ENCODE measurements around the gene TMEM225B. TPM values are rescaled to one million over a fixed set of nuclear protein-coding genes. Genes with fewer than 3 reads are reported as not detected.

The TMEM225B gene, protein sequence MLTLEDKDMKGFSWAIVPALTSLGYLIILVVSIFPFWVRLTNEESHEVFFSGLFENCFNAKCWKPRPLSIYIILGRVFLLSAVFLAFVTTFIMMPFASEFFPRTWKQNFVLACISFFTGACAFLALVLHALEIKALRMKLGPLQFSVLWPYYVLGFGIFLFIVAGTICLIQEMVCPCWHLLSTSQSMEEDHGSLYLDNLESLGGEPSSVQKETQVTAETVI
- total RNA-seq (2022; extraction: Qiagen RNA extraction) = 0.89 to 1.3 TPM (median 1.1 TPM) in 5 replicates

DNA sequence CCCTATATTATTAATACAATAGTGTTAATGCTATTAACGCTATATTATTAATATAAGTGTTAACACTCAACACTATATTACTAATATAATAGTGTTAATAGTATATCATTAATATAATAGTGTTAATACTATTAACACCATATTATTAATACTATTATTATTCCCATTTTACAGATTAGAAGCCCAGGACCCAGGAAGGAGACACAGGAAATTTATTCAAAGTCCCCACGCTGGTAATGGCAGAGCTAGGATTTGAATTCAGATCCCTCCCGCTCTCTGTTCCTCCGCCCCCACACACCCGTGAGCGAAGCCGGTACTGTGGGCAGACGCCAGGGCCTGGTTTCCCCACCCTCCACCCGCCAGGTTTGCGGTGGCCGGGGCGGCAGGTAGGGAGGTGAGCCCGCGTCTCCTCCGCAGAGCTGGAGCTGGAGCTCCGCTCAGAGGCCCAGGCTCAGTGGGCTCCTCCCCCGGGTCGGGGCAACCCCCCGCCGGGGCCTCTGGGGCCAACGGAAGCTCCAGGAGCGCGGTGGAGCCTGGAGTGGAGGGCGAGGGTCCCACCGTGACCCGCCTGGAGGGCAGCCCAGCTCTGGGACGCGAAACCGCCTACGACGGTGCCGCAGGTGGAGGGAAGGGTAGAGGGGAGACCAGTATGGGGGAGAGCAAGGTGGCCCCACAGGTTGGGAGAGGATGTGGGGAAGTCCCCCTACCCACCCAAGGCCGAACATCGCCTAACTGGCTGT, at the start of gene TMEM225B:
Gene TMEM225B (plus strand): TSS at position 506 of the 740 bp plus-strand sequence. CDS start 6,122 bp downstream, outside the sequence.

GRCh38 chr7:99551767-99552463, 46.2 kb upstream of the TMEM225B start, which contains the start of gene FAM200A:
FAM200A (minus strand) TSS chr7:99552114; CDS start chr7:99548407, 3,707 bp downstream.

GRCh38 chr7:99558306-99559174, 39.5 kb upstream of the TMEM225B start, which contains the start of gene ZNF655:
ZNF655 (plus strand) TSS chr7:99558642; CDS start chr7:99560560, 1,918 bp downstream.

GRCh38 chr7:99616359-99617191, 18.5 kb downstream of the TMEM225B start, which contains the start of gene ZSCAN25:
ZSCAN25 (plus strand) TSS chr7:99616946; CDS start chr7:99619607, 2,661 bp downstream.

Other genes with a start within 250 kb of the TMEM225B start
- 263 to 311 TPM (median 280 TPM) in 5 replicates for gene ARPC1B, start 223.5 kb upstream of the TMEM225B start, total RNA-seq (2022; extraction: Qiagen RNA extraction)
- 171 to 212 TPM (median 180 TPM) in 5 replicates for gene PDAP1, start 189.7 kb upstream of the TMEM225B start, total RNA-seq (2022; extraction: Qiagen RNA extraction)
- 117 to 155 TPM (median 139 TPM) in 5 replicates for gene BUD31, start 189.3 kb upstream of the TMEM225B start, total RNA-seq (2022; extraction: Qiagen RNA extraction)
- 5.8 to 9.9 TPM (median 6.9 TPM) in 5 replicates for gene PTCD1, start 159.5 kb upstream of the TMEM225B start, total RNA-seq (2022; extraction: Qiagen RNA extraction)
- 36.8 to 42.9 TPM (median 39.4 TPM) in 5 replicates for gene CPSF4, start 159.3 kb upstream of the TMEM225B start, total RNA-seq (2022; extraction: Qiagen RNA extraction)
- 888 to 1,049 TPM (median 936 TPM) in 5 replicates for gene ATP5MF, start 132.1 kb upstream of the TMEM225B start, total RNA-seq (2022; extraction: Qiagen RNA extraction)
- 6.1 to 9.6 TPM (median 7.3 TPM) in 5 replicates for gene ZNF789, start 125.4 kb upstream of the TMEM225B start, total RNA-seq (2022; extraction: Qiagen RNA extraction)
- 15.7 to 18.2 TPM (median 17.3 TPM) in 5 replicates for gene ZNF394, start 98.0 kb upstream of the TMEM225B start, total RNA-seq (2022; extraction: Qiagen RNA extraction)
- gene ZKSCAN5, start 93.6 kb upstream of the TMEM225B start, total RNA-seq (2022; extraction: Qiagen RNA extraction) = 8.7 to 11.6 TPM (median 9.7 TPM) in 5 replicates
- 6.0 to 6.8 TPM (median 6.2 TPM) in 5 replicates for gene FAM200A, start 46.2 kb upstream of the TMEM225B start, total RNA-seq (2022; extraction: Qiagen RNA extraction)
- gene ZNF655, start 39.6 kb upstream of the TMEM225B start, total RNA-seq (2022; extraction: Qiagen RNA extraction) = 53.6 to 57.4 TPM (median 54.1 TPM) in 5 replicates
- 8.2 to 10.5 TPM (median 10.0 TPM) in 5 replicates for gene ZSCAN25, start 18.7 kb downstream of the TMEM225B start, total RNA-seq (2022; extraction: Qiagen RNA extraction)
- 1.5 to 2.2 TPM (median 1.8 TPM) in 5 replicates for gene CYP3A5, start 81.7 kb downstream of the TMEM225B start, total RNA-seq (2022; extraction: Qiagen RNA extraction)
- not detected in 5 replicates for gene CYP3A7, start 136.9 kb downstream of the TMEM225B start, total RNA-seq (2022; extraction: Qiagen RNA extraction)
- gene CYP3A4, start 185.9 kb downstream of the TMEM225B start, total RNA-seq (2022; extraction: Qiagen RNA extraction) = 0.07 to 0.15 TPM in 2 of 5 replicates, not detected in the others
- not detected in 5 replicates for gene CYP3A43, start 229.7 kb downstream of the TMEM225B start, total RNA-seq (2022; extraction: Qiagen RNA extraction)